ENCODE measurements around the gene IQCK. TPM values are rescaled to one million over a fixed set of nuclear protein-coding genes. Genes with fewer than 3 reads are reported as not detected.

Gene IQCK
- total and polyA plus RNA-seq, 2 donors (not counting 3 experiments of a cell fraction or from before 2014, with no cell fraction given): 17.2 to 18.1 TPM

- Histone ChIP-seq H3K36me3 (ENCODE audit: control insufficient read depth in 2 of 2, extremely low read depth in 1 of 2, insufficient read depth in 2 of 2, low read length in 2 of 2) (no peaks in the 10 kb centered on the region), H3K27me3 (ENCODE audit: control insufficient read depth in 2 of 2, insufficient read depth in 2 of 2, low read length in 2 of 2) (peaks cover 1 to 12% of the 10 kb centered on the region in 2 experiments), H3K27ac (ENCODE audit: insufficient read depth, low read depth, low read length) (no peak overlapping the region), H3K4me3 (replicated peaks in 1 of 3; ENCODE audit: insufficient read depth in 1 of 3, low read depth in 1 of 3, low read length in 3 of 3) (no peak overlapping the region), H3K4me2 (ENCODE audit: insufficient read depth, low read length) (no peak overlapping the region), H3K9ac (replicated peaks; ENCODE audit: extremely low read depth, insufficient read depth, low read length) (no peak overlapping the region), H2AFZ (ENCODE audit: low read depth, low read length) (no peak overlapping the region), H3K9me3 (replicated peaks; ENCODE audit: control insufficient read depth, insufficient read depth, low read length) (no peaks in the 10 kb centered on the region), H4K20me1 (replicated peaks; ENCODE audit: control insufficient read depth, extremely low read depth, insufficient read depth, low read length) (no peaks in the 10 kb centered on the region), H3K9me1 (replicated peaks; ENCODE audit: control insufficient read depth, extremely low read depth, insufficient read depth, low read length) (no peaks in the 10 kb centered on the region), H3K4me1 (ENCODE audit: control insufficient read depth, extremely low read depth, insufficient read depth, low read length) (peaks cover 21% of the 10 kb centered on the region), H3K79me2 (ENCODE audit: control insufficient read depth, insufficient read depth, low read length) (no peaks in the 10 kb centered on the region)
- FAIRE-seq (no peak), DNase-seq (ENCODE audit: low read depth, low spot score) (no peak)
- no TSS peak for BruUV-seq (replicated peaks)
- ChIA-PET POLR2A (no interaction called here), CTCF (interaction anchor here (0.9 to 8.5 kb wide), 5 partner anchors 12 to 299 kb away, joined by 3 to 251 read pairs (median 5); partner anchors contain the start of genes IQCK and KNOP1)
- TF ChIP-seq, protein P1, sequence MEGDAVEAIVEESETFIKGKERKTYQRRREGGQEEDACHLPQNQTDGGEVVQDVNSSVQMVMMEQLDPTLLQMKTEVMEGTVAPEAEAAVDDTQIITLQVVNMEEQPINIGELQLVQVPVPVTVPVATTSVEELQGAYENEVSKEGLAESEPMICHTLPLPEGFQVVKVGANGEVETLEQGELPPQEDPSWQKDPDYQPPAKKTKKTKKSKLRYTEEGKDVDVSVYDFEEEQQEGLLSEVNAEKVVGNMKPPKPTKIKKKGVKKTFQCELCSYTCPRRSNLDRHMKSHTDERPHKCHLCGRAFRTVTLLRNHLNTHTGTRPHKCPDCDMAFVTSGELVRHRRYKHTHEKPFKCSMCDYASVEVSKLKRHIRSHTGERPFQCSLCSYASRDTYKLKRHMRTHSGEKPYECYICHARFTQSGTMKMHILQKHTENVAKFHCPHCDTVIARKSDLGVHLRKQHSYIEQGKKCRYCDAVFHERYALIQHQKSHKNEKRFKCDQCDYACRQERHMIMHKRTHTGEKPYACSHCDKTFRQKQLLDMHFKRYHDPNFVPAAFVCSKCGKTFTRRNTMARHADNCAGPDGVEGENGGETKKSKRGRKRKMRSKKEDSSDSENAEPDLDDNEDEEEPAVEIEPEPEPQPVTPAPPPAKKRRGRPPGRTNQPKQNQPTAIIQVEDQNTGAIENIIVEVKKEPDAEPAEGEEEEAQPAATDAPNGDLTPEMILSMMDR (IDR thresholded peaks at IDR 0.05; ENCODE audit: extremely low read depth in 1 of 2, insufficient read depth in 1 of 2, low read depth in 1 of 2, low read length in 2 of 2): no peak
- TF ChIP-seq POLR2A (IDR thresholded peaks at IDR 0.05; ENCODE audit: low read depth, low read length): no peak
- no peak for TF ChIP-seq MYC (IDR thresholded peaks at IDR 0.05; ENCODE audit: low read depth, low read length)
- TF ChIP-seq GATA2 (IDR thresholded peaks at IDR 0.05; ENCODE audit: insufficient read depth, insufficient read length, low read depth, low read length): no peak
- TF ChIP-seq, protein P2, sequence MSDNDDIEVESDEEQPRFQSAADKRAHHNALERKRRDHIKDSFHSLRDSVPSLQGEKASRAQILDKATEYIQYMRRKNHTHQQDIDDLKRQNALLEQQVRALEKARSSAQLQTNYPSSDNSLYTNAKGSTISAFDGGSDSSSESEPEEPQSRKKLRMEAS (IDR thresholded peaks at IDR 0.05; ENCODE audit: insufficient read depth, insufficient read length): no peak
- TF ChIP-seq POLR2AphosphoS5 (IDR thresholded peaks at IDR 0.05; ENCODE audit: insufficient read depth, low read depth, low read length): no peak
- no peak for TF ChIP-seq FOS (IDR thresholded peaks at IDR 0.05; ENCODE audit: borderline replicate concordance, insufficient read depth, low read length)
- no peak for TF ChIP-seq JUN (IDR thresholded peaks at IDR 0.05; ENCODE audit: borderline replicate concordance, insufficient read depth, insufficient read length, low read depth)
- TF ChIP-seq EZH2 (IDR thresholded peaks at IDR 0.05; ENCODE audit: borderline replicate concordance, low read depth, low read length, severe bottlenecking): no peak
- dilution Hi-C loops (cut with MboI; ENCODE audit: extremely low pct_ligation_motif_present, low sequenced_read_pairs) (no loop called here), intact Hi-C loops (cut with micrococcal nuclease) (no loop called here)
Observed at GRCh38 chr16:19882646-19883045, 164.6 kb downstream of the IQCK start.

Measured in endothelial cell of umbilical vein (primary cell).